HG03064 (cell line): ENCODE measurements around the gene PLA2G12A.
"Not testable (repeated sequence)": the region's sequence is repeated elsewhere in the genome, so short reads cannot be mapped to it uniquely, and the experiment has no call there.

Experiments
- ATAC-seq: cut with Tn5 transposase; IDR thresholded peaks from one replicate; pipeline ENCODE4 v1.9.1; 2021; ENCODE audit warnings: low read depth; ENCODE audit not compliant: unreplicated experiment

The PLA2G12A gene

GRCh38 chr4:109682875-109683274 lies 47.0 kb downstream of the PLA2G12A start:
- ATAC-seq, result no peak

GRCh38 chr4:109678925-109679324 lies 50.9 kb downstream of the PLA2G12A start:
- ATAC-seq, result not testable (repeated sequence)

- ATAC-seq, result not testable (repeated sequence)
These were observed 51.4 kb downstream of the PLA2G12A start for GRCh38 chr4:109678472-109678871.

DNA sequence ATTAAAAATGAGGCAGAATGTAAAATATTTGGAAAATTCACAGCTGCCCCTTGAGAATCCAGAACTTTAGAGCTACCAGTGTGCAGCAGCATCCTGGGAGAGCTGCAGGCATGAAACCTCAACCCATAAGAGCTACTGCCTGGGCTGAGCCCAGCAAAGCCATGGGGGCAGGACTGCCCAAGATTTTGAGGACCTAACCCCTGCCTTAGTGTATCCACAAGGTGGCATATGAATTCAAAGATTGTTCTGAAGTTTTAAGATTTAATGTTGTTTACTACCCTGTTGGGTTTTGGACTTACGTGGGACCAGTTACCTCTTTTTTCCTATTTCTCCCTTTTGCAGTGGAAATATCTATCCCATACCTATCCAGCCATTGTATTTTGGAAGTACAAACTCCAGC lies 53.0 kb downstream of the PLA2G12A start:
- ATAC-seq, result no peak

DNA sequence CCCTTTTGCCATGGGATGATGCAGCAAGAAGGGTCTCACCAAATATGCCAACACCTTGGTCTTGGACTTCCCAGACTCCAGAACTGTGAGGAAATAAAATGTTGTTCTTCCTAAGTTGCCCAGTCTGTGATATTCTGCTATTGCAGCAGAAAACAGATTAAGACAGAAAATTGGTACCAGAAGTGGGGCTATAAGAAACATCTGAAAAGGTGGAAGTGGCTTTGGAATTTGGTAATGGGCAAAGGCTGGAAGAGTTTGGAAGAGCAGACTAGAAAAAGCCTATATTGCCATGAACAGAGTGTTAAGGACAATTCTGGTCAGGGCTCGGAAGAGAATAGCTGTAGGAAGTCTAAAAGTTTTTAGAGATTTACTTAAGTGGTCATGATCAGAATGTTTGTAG lies 54.0 kb downstream of the PLA2G12A start:
- ATAC-seq, result no peak

GRCh38 chr4:109675181-109675580 lies 54.7 kb downstream of the PLA2G12A start:
- ATAC-seq, result no peak

DNA sequence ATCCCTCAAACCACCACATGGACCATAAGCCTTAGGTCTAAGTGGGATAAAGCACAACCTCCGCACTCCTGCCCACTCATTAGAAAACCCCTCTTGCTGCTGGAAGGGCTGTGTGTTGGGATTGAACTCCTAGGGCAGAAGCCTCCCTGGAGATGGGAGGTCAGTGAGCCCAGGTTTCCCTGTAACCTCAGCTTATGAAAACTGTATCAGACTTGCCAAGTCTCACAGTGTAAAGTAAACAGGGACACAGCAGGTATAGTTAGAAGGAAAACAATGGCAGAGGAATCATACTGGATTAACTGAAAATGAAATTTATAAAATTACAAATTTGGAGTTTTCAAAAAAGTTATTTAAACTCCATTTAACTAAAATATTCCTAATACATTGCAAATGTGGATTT lies 56.6 kb downstream of the PLA2G12A start:
- ATAC-seq, result no peak

DNA sequence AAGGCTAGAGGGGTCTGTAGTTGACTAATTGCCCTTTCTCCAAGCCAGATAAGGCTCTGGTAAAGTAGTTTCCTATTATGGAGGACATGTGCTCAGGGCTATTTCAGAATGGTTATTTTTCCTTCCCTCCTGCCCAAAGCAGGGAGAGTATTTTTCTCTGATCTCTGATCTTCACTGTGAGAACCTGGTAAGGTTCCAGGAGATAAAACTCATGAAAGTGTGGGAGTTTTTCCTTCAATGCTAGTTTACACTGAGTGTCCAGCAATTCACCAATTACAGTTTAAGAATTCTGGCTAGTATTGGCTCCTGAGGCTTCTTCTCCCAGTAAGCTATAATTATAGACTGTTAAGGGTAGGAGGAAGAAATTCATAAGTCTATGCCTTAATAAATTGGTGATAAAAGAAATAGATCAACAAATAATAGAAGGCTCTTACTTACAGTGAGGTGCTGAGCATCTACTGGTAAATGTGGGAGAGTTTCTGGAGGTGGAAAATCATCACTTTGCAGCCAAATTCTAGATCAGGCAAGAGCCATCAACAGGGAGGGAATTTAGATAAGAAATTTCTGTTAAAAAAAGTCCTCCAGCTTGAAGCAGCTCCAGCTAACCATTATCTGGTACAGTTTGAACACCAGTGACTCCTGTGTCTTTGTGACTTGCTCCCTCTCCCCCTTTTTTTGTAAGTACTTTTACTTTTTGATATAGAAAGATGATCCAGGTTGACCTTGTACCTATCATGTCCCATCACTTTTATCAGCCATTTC lies 57.5 kb downstream of the PLA2G12A start:
- ATAC-seq, result no peak

- no peak for ATAC-seq
These were observed 58.5 kb downstream of the PLA2G12A start for GRCh38 chr4:109671350-109671749.

- no peak for ATAC-seq
These were observed 63.9 kb downstream of the PLA2G12A start for GRCh38 chr4:109665783-109666485.

GRCh38 chr4:109662771-109663170 lies 67.1 kb downstream of the PLA2G12A start:
- no peak for ATAC-seq

DNA sequence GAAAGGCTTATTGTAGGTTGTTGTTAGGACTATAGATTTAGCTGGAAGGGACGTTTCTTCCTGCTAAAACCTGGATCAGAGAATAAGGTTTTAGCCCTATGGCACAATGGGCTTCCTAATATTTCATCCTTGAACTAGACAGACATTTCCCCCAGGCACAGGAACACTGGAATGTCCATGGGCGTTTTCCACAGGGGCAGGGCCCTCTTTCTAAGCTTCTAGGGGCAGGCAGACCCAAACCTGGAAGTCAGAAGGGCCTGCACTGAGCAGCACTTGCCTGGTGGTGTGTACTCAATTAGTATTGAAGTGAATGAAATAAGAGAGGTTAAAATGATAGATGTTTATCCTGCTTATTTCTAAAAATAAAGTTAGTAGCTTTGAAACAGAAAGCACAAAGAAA lies 67.8 kb downstream of the PLA2G12A start:
- no peak for ATAC-seq
